HG03060 (cell line): ENCODE data around the gene PHIP.
"Not testable (repeated sequence)": the region's sequence is repeated elsewhere in the genome, so short reads cannot be mapped to it uniquely, and the experiment has no call there.

Experiments
- ATAC-seq: cut with Tn5 transposase; IDR thresholded peaks from one replicate; pipeline ENCODE4 v1.9.1; 2021; ENCODE audit warnings: low read depth, moderate number of reproducible peaks; ENCODE audit not compliant: unreplicated experiment

Gene PHIP

DNA sequence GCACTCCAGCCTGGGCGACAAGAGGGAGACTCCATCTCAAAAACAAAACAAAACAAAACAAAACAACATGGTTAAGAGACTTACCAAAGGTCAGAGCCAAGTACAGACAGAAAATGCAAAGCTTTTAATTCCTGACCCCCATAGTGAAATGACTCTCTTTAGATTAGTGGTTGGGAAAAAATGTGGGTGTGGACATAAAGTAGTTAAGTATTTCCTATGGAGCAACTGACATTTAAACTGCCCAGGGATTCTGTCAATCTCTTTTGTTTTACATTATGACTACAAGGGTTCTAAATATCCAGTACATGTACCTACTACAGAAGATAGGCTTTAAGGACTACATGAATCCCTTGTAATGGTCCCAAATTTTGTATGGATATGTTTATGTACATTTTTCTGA, 135.6 kb downstream of the PHIP start:
- no peak for ATAC-seq

DNA sequence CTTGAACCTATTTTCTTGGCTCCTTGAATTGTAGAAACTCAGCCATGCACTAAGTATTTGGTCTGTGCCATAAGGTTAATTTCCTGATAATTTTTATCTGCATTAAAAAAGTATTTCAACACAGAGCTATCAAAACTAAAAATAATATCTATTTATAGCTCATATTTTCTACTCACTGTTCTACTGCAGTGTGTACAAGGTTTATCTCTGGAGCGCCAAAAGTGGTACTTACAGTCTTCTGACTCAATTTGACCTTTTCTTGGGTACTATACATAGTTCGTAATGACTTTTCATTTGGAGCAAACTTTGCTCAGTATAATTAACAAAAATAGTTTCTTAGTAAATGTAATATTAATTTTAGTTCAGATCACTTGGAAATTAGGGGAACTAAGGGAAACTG, 141.5 kb downstream of the PHIP start:
- no peak for ATAC-seq

DNA sequence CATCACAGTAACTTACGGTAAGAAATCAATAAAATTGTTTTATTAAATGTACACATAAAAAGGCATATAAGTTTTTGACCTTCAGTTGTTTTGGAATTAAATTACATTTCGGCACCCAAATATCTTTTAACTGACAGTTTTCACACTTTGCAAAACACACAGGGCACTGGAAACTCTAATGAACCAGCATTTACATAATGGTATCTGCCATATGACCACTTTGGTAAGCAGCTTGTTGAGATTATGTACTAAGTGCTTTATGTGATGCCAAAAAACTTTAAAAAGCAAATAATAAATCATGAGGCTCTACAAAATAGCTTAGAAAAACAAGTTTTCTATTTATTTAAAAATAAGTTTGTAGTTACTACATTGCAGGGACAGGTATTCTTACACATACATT, 142.5 kb downstream of the PHIP start:
- ATAC-seq: no peak

DNA sequence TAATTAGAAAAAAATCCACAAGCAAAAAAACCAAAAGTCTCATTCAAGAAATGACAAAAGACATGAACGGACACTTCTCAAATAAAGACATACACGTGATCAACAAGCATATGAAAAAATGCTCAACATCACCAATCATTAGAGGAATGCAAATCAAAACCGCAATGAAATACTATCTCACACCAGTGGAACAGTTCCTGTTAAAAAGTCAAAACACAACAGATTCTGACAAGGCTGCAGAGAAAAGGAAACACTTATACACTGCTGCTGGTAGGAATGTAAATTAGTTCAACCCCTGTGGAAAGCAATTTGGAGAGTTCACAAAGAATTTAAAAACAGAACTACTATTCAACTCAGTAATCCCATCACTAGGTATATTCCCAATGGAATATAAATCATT, 152.7 kb downstream of the PHIP start:
- no peak for ATAC-seq

DNA sequence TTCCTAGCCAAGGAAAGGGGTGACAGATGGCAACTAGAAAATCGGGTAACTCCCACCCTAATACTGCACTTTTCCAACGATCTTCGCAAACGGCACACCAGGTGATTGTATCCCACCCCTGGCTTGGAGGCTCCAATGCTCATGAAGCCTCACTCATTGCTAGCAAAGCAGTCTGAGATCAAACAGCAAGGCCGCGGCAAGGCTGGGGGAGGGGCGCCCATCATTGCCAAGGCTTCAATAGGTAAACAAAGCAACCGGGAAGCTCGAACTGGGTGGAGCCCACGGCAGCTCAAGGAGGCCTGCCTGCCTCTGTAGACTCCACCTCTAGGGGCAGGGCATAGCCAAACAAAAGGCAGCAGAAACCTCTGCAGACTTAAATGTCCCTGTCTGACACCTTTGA, 156.9 kb downstream of the PHIP start:
- not testable (repeated sequence) for ATAC-seq

GRCh38 chr6:78917788-78918187, 160.3 kb downstream of the PHIP start:
- ATAC-seq: no peak

GRCh38 chr6:78916411-78916810, 161.6 kb downstream of the PHIP start:
- ATAC-seq: no peak

DNA sequence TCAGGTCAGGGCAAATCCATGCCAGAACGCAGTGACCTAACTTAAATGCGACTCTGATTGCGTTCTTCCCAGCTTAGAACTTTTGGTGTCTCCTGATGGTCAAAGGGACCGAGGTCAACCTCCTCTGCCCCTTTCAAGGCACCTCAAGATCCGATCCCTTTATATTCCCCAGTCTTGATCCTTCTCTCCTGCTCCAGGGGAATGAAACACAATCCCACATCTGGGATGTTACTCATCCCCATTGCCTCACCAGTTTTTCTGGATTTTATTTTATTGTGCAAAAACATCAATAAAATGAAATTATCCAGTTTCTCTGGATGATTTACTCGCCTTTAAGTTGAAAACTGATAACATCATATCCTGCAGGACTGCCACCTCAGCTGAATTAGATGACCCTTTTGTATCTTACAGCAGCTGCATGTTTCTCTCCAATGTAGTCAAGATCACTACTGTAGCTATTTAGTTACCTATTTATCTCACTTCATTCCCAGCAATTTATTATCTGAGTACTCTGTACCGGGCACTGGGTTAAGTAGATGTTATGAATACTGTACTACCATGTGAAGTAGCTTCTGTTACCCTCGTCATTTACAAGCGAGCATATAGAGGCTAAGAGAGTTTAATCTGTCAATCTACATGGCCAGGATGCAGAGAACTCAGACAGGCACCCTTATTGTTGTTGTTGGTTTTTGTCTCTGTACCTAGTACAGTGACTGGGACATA, 166.7 kb downstream of the PHIP start:
- no peak for ATAC-seq

DNA sequence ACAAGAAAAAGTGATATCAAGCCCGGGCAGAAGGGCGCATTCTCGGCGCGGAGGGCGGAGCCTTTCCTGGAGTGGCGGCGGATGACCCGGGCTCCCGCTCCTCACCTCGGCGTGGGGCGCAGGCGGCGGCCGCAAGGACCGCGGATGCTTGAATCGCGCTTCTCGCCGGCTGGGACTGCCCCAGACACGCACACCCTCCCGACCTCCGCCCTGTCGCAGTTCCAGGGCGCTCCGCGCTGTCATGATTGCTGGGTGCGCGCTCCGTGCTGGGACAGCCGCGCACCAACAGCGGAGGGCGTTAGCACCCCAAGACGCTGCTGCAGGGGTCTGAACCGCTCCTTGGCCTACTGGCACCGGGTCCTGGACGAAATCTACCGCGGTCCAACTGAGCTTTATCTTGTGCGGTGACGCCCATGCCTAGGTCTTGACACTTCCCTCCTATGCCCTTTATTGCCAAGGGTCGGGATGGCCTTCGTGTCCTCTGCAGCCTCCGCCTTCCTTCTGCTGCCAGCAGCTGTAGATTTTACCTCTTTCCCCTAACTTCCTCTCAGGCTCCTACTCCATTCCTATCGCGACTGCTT, 167.4 kb downstream of the PHIP start:
- ATAC-seq: no peak

DNA sequence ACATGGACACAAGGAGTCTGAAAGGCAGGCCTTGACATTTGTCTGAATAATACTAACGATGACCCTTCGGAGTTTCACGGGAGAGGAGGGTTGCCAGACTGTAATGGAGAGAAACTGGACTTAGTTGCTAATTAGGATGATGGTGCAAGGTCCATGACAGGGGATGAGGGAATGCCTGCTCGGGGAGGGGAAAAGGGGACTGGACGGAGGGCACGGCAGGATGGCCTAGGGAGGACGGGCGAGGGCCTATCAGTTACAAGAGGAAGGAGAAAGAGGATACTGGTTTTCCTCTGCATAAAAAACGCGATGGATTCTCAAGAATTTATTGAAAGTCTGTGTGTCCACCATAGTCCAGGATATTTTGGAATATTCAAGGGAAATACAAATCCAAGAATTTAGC, 168.0 kb downstream of the PHIP start:
- no peak for ATAC-seq

GRCh38 chr6:78909391-78909790, 168.7 kb downstream of the PHIP start:
- no peak for ATAC-seq

DNA sequence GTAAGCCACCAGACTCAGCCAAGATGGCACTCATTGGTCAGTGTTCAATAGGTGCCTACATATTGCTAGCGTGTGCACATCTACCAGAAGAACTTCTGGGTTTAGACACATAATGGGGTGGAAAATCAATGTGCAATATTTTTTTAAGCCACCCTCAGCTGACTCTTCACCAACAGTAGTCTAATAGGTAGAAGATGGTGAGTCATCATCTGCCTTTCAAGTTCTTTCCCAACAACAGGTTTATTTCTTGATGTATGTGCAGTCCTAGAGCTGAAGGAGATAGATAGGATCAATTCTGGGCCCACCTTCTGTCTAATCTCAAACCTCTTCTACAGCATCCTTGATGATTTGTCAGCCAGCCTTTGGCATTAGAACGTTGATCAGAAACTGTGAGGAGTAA, 169.4 kb downstream of the PHIP start:
- no peak for ATAC-seq

GRCh38 chr6:78896227-78896626, 181.8 kb downstream of the PHIP start:
- no peak for ATAC-seq

GRCh38 chr6:78889901-78890300, 188.2 kb downstream of the PHIP start:
- ATAC-seq: not testable (repeated sequence)
